CD4-positive, alpha-beta T cell (primary cell): ENCODE data around the gene MT1E. TPM values are rescaled to one million over a fixed set of nuclear protein-coding genes. Genes with fewer than 3 reads are reported as not detected.
"Not testable (repeated sequence)": the region's sequence is repeated elsewhere in the genome, so short reads cannot be mapped to it uniquely, and the experiment has no call there.

Source experiments
- ATAC-seq: fragments of 200-7000 bp; cut with Tn5 transposase; one replicate; pipeline ENCODE4 v1.10.0; 2022; ENCODE audit warnings: mild to moderate bottlenecking; ENCODE audit not compliant: poor library complexity
- CTCF ChIA-PET: fragments of 350-600 bp; sonication (Branson Sonifier 250); formaldehyde crosslinking; loops from one replicate; lab custom pipeline; 2021; ENCODE audit warnings: antibody characterized with exemption, inconsistent platforms; lab: Charles Lee
- POLR2A ChIA-PET: fragments of 350-600 bp; sonication (Branson Sonifier 250); formaldehyde crosslinking; loops from one replicate; lab custom pipeline; 2021; ENCODE audit warnings: antibody characterized with exemption, inconsistent platforms; lab: Charles Lee
- DNase-seq, 14 experiments: peaks; one replicate each; pipeline ENCODE4 v3.0.0-alpha.2; 2013 to 2020; ENCODE audit warnings: mixed read lengths in 2 of 14
- H3K27ac ChIP-seq, 2 donors: one replicate each; pipeline versions ENCODE4 v1.5.1 to v1.7.0; 2013; ENCODE audit warnings: low read length in 2 of 2, low read depth in 1 of 2, mild to moderate bottlenecking in 1 of 2
- H3K27me3 ChIP-seq, 2 experiments: 1 replicate in 1 of 2; 2 replicates in 1 of 2; pipeline versions ENCODE4 v1.6.1 to v1.7.0; 2013; ENCODE audit warnings: low read length in 2 of 2, control low read depth in 1 of 2, mild to moderate bottlenecking in 1 of 2, moderate library complexity in 1 of 2; ENCODE audit not compliant: insufficient read depth in 2 of 2, control insufficient read depth in 1 of 2
- H3K36me3 ChIP-seq: one replicate; pipeline ENCODE4 v1.6.1; 2013; ENCODE audit warnings: low read length, control low read depth; ENCODE audit not compliant: insufficient read depth
- H3K4me1 ChIP-seq: one replicate; pipeline ENCODE4 v1.6.1; 2013; ENCODE audit warnings: low read length, control low read depth; ENCODE audit not compliant: insufficient read depth
- H3K4me3 ChIP-seq: one replicate; pipeline ENCODE4 v1.5.1; 2013; ENCODE audit warnings: mild to moderate bottlenecking, low read length, moderate library complexity
- H3K9me3 ChIP-seq, 2 experiments: 1 replicate in 1 of 2; 2 replicates in 1 of 2; pipeline versions ENCODE4 v1.6.1 to v1.7.0; 2013; ENCODE audit warnings: low read length in 2 of 2, mild to moderate bottlenecking in 2 of 2, control low read depth in 1 of 2, moderate library complexity in 1 of 2; ENCODE audit not compliant: control insufficient read depth in 1 of 2, insufficient read depth in 1 of 2
- H3K27ac Mint-ChIP-seq: one replicate; pipeline ENCODE4 v1.8.0; 2020; ENCODE audit warnings: mixed read lengths
- H3K27me3 Mint-ChIP-seq: one replicate; pipeline ENCODE4 v1.8.0; 2021; ENCODE audit warnings: mixed read lengths
- H3K36me3 Mint-ChIP-seq: one replicate; pipeline ENCODE4 v1.8.0; 2021; ENCODE audit warnings: low read depth, mixed read lengths
- H3K4me1 Mint-ChIP-seq: one replicate; pipeline ENCODE4 v1.8.0; 2021; ENCODE audit warnings: low read depth, mixed read lengths
- H3K4me3 Mint-ChIP-seq: one replicate; pipeline ENCODE4 v1.8.0; 2020; ENCODE audit warnings: mild to moderate bottlenecking, mixed read lengths
- H3K9me3 Mint-ChIP-seq: one replicate; pipeline ENCODE4 v1.8.0; 2020; ENCODE audit warnings: mixed read lengths
- intact Hi-C, 2 experiments: fragments of 100-400 bp; cut with DNase I in 1 of 2; cut with micrococcal nuclease in 1 of 2; formaldehyde crosslinking; loops; one replicate each; pipeline versions ENCODE4 v1.15.1 to v1.9.0; 2023 to 2025; cut with DNase I, micrococcal nuclease
- total RNA-seq, 174 experiments: library from RNA in 2 of 174; stranded (reverse) in 2 of 174; gene quantifications; one replicate each; pipeline ENCODE4 v1.2.3 and lab custom pipeline; 2021 to 2026
- TF ChIP-seq, protein P1 (sequence below): fragments of 200-600 bp; IDR thresholded peaks from one replicate; pipeline ENCODE4 v1.8.0; 2022; ENCODE audit warnings: antibody characterized with exemption, mild to moderate bottlenecking

Gene MT1E
- total RNA-seq, 2 experiments from 2014 or later, result 2.5 to 2.9 TPM

DNA sequence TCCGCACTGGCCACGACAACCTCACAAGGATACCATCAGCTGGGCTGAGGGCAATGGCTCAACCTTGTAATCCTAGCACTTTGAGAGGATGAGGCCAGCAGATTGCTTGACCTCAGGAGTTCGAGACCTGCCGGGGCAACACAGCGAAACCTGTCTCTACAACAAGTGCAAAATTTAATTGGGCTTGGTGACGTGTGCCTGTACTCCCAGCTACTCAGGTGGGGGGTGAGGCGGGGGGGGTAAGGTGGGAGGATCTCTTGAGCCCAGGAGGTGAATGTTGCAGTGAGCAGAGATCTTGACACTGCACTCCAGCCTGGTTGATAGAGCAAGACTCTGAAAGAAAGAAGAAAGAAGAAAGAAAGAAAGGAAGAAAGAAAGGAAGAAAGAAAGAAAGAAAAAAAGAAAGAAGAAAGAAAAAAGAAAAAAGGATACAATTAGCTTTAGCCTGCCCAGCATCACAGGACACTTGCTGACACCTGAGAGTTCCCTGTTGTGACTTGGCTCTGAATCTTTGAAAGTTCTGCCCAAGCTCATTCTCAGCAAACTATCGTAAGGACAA, 5.2 kb upstream of the MT1E start:
- TF ChIP-seq, protein P1, sequence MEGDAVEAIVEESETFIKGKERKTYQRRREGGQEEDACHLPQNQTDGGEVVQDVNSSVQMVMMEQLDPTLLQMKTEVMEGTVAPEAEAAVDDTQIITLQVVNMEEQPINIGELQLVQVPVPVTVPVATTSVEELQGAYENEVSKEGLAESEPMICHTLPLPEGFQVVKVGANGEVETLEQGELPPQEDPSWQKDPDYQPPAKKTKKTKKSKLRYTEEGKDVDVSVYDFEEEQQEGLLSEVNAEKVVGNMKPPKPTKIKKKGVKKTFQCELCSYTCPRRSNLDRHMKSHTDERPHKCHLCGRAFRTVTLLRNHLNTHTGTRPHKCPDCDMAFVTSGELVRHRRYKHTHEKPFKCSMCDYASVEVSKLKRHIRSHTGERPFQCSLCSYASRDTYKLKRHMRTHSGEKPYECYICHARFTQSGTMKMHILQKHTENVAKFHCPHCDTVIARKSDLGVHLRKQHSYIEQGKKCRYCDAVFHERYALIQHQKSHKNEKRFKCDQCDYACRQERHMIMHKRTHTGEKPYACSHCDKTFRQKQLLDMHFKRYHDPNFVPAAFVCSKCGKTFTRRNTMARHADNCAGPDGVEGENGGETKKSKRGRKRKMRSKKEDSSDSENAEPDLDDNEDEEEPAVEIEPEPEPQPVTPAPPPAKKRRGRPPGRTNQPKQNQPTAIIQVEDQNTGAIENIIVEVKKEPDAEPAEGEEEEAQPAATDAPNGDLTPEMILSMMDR, result no peak
- Histone ChIP-seq H3K9me3 (no peaks in the 10 kb centered on the region), H3K27me3 (peaks cover 7 to 8% of the 10 kb centered on the region in 2 experiments), H3K27ac (no peak overlapping the region), H3K4me3 (no peak overlapping the region), H3K36me3 (no peaks in the 10 kb centered on the region), H3K4me1 (peaks cover 21% of the 10 kb centered on the region)
- Mint-ChIP-seq H3K4me1 (peaks cover 10% of the 10 kb centered on the region), H3K27me3 (peaks cover 18% of the 10 kb centered on the region), H3K27ac (no peak overlapping the region), H3K36me3 (no peaks in the 10 kb centered on the region), H3K9me3 (no peaks in the 10 kb centered on the region), H3K4me3 (no peak overlapping the region)
- intact Hi-C loops, result no loop called here
- no peak for ATAC-seq
- no peak for DNase-seq
- ChIA-PET POLR2A (no interaction called here), CTCF (no interaction called here)

DNA sequence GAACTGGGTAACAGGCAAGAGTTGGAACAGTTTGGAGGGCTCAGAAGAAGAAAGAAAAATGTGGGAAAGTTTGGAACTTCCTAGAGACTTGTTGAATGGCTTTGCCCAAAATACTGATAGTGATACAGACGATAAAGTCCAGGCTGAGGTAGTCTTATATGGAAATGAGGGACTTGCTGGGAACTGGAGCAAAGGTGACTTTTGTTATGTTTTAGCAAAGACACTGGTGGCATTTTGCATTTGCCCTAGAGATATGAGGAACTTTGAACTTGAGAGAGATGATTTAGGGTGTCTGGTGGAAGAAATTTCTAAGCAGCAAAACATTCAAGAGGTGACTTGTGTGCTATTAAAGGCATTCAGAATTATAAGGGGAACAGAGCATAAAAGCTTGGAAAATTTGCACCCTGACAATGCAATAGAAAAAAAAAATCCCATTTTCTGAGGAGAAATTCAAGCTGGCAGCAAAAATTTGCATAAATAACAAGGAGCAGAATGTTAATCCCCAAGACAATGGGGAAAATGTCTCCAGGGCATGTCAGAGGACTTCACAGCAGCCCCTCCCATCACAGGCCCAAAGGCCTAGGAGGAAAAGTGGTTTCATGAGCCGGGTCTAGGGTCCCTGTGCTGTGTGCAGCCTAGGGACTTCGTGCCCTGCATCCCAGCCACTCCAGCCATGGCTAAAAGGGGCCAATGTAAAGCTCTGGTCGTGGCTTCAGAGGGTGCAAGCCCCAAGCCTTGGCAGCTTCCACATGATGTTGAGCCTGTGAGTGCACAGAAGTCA, 3.7 kb upstream of the MT1E start:
- intact Hi-C loops, H3K9me3 ChIP-seq, H3K9me3 Mint-ChIP-seq, ATAC-seq, H3K36me3 ChIP-seq, POLR2A ChIA-PET, H3K27ac ChIP-seq, H3K4me3 ChIP-seq, H3K36me3 Mint-ChIP-seq, H3K4me3 Mint-ChIP-seq, DNase-seq, CTCF ChIA-PET, H3K27ac Mint-ChIP-seq: not testable (repeated sequence)
- Histone ChIP-seq H3K27me3 (peaks cover 8 to 10% of the 10 kb centered on the region in 2 experiments), H3K4me1 (peaks cover 31% of the 10 kb centered on the region)
- Mint-ChIP-seq H3K27me3 (peaks cover 25% of the 10 kb centered on the region), H3K4me1 (peaks cover 12% of the 10 kb centered on the region)

DNA sequence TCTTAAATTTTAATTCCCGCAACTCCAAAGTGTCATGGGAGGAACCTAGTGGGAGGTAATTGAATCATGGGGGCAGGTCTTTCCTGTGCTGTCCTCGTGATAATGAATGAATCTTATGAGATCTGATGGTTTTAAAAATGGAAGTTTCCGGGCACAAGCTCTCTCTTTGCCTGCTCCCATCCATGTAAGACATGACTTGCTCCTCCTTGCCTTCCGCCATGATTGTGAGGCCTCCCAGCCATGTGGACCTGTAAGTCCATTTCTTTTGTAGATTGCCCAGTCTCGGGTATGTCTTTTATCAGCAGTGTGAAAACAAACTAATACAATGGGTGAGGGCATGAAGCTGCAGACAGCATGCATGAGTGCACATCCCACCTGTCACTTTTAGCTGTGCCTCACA, 2.4 kb upstream of the MT1E start:
- H3K9me3 ChIP-seq, DNase-seq, H3K27ac Mint-ChIP-seq, CTCF ChIA-PET, H3K4me3 Mint-ChIP-seq, H3K36me3 Mint-ChIP-seq, H3K36me3 ChIP-seq, ATAC-seq, H3K4me3 ChIP-seq, intact Hi-C loops, H3K27ac ChIP-seq, H3K9me3 Mint-ChIP-seq: not testable (repeated sequence)
- Mint-ChIP-seq H3K27me3 (peaks cover 27% of the 10 kb centered on the region), H3K4me1 (peaks cover 11% of the 10 kb centered on the region)
- peaks cover 1 to 12% of the 10 kb centered on the region in 2 experiments for H3K27me3 ChIP-seq
- POLR2A ChIA-PET, result interaction anchor here (1.2 to 1.4 kb wide), 2 partner anchors 12 to 17 kb away, joined by 3 to 6 read pairs; no protein-coding TSS in a partner anchor
- H3K4me1 ChIP-seq, result peaks cover 20% of the 10 kb centered on the region

DNA sequence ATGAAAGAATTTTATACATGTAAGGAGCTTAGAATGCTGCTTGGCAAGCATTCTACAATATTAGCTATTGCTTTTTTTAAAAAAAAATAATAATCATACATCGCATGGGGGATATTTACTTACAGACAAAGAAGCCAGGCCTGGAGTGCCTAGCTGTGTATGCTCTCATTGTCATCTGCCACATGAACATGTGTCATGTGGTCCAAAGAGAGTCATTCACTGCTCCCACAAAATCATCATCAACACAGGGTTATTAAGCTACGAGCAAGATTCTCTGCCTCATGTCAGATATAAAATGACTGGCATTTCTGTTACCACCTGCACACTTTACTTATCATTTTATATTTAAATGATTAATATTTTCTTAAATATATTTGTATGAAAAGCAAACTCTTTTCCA, 1.9 kb upstream of the MT1E start:
- intact Hi-C loops, result loop anchor here in 1 of 2 experiments (2.0 kb wide), 1 partner anchor 15 kb away; the partner anchor contains the start of gene MT2A
- H3K27me3 Mint-ChIP-seq, result peaks cover 29% of the 10 kb centered on the region
- POLR2A ChIA-PET, result interaction anchor here (0.6 to 1.4 kb wide), 4 partner anchors 12 to 59 kb away, joined by 3 to 6 read pairs (median 3); partner anchors contain the start of gene MT1X

More for the DNA sequence above, 1.9 kb upstream of the MT1E start:
- Histone ChIP-seq H3K4me1 (peaks cover 20% of the 10 kb centered on the region), H3K9me3 (no peaks in the 10 kb centered on the region), H3K4me3 (no peak overlapping the region), H3K27me3 (peaks cover 0 to 9% of the 10 kb centered on the region in 2 experiments), H3K36me3 (no peaks in the 10 kb centered on the region), H3K27ac (no peak overlapping the region)
- Mint-ChIP-seq H3K4me1 (peaks cover 11% of the 10 kb centered on the region), H3K27ac (no peak overlapping the region), H3K36me3 (no peaks in the 10 kb centered on the region), H3K4me3 (no peak overlapping the region), H3K9me3 (no peaks in the 10 kb centered on the region)
- ATAC-seq, result no peak
- CTCF ChIA-PET, result no interaction called here
- TF ChIP-seq, protein P1, result no peak
- DNase-seq, result no peak
